IMR-90 (cell line): ENCODE data around the gene HNF1B.

Experiments used
- BHLHE40 ChIP-seq: fragments of 150-350 bp; IDR thresholded peaks from 2 replicates; pipeline ENCODE4 v1.6.1; 2016; ENCODE audit warnings: mild to moderate bottlenecking, low read depth, low read length
- CEBPB ChIP-seq: IDR thresholded peaks from 2 replicates; pipeline ENCODE4 v1.6.1; 2012; ENCODE audit warnings: low read depth, low read length, improper control_type of control experiment
- CHD1 ChIP-seq: IDR thresholded peaks from 2 replicates; pipeline ENCODE4 v1.6.1; 2012; ENCODE audit warnings: low read depth, low read length, improper control_type of control experiment
- CTCF ChIP-seq: conservative IDR thresholded peaks from 2 replicates; pipeline ENCODE4 v1.5.1; 2012; ENCODE audit warnings: mild to moderate bottlenecking, low read depth, low read length, improper control_type of control experiment
- ELK1 ChIP-seq: fragments of 150-350 bp; IDR thresholded peaks from 2 replicates; pipeline ENCODE4 v1.6.1; 2016; ENCODE audit warnings: low read depth, mild to moderate bottlenecking, low read length, moderate library complexity, borderline replicate concordance
- FOS ChIP-seq: fragments of 150-350 bp; IDR thresholded peaks from 2 replicates; pipeline ENCODE4 v1.6.1; 2016; ENCODE audit warnings: low read depth, low read length
- MAFK ChIP-seq: IDR thresholded peaks from 2 replicates; pipeline ENCODE4 v1.6.1; 2012; ENCODE audit warnings: low read depth, low read length, improper control_type of control experiment
- POLR2A ChIP-seq: IDR thresholded peaks from 2 replicates; pipeline ENCODE4 v1.6.1; 2012; ENCODE audit warnings: mild to moderate bottlenecking, low read depth, low read length
- RAD21 ChIP-seq: IDR thresholded peaks from 2 replicates; pipeline ENCODE4 v1.6.1; 2012; ENCODE audit warnings: low read length, improper control_type of control experiment
- RFX5 ChIP-seq: IDR thresholded peaks from 2 replicates; pipeline ENCODE4 v1.8.0; 2012; ENCODE audit warnings: low read depth, mild to moderate bottlenecking, low read length, moderate library complexity
- USF2 ChIP-seq: fragments of 150-350 bp; IDR thresholded peaks from 2 replicates; pipeline ENCODE4 v1.6.1; 2017; ENCODE audit warnings: mild to moderate bottlenecking, antibody characterized with exemption, low read length, low read depth

- TF ChIP-seq CTCF (no peak), USF2 (no peak), RAD21 (no peak), RFX5 (no peak), CHD1 (no peak), BHLHE40 (no peak), POLR2A (no peak), FOS (no peak), CEBPB (no peak), ELK1 (no peak), MAFK (no peak)
Observed at GRCh38 chr17:37671028-37671823, 73.6 kb downstream of the HNF1B start.
